DMS114 treated with DMSO at 0.1 percent for 48 hours (cell line): ENCODE results near the gene LMO7.

Experiments used
- DNase-seq: peaks from one replicate; lab custom pipeline; 2025; ENCODE audit not compliant: unreplicated experiment; lab: John Stamatoyannopoulos, UW

The LMO7 gene

GRCh38 chr13:75635828-75636435, at the start of gene LMO7:
Gene LMO7 (plus strand): TSS chr13:75636330. CDS start chr13:75636658, 328 bp downstream.
- no peak for DNase-seq

- DNase-seq, result no peak
These were observed 48.5 kb upstream of the LMO7 start for GRCh38 chr13:75587679-75588078.

GRCh38 chr13:75596657-75597182, 39.4 kb upstream of the LMO7 start:
- no peak for DNase-seq

- no peak for DNase-seq
These were observed 35.8 kb upstream of the LMO7 start for GRCh38 chr13:75600371-75600770.

- no peak for DNase-seq
These were observed 33.1 kb upstream of the LMO7 start for GRCh38 chr13:75603038-75603437.

- DNase-seq, result no peak
These were observed 28.7 kb upstream of the LMO7 start for GRCh38 chr13:75607447-75607846.

- DNase-seq, result no peak
These were observed 25.7 kb upstream of the LMO7 start for GRCh38 chr13:75610466-75610865.

- DNase-seq, result no peak
These were observed 23.8 kb upstream of the LMO7 start for GRCh38 chr13:75612354-75612753.

- no peak for DNase-seq
These were observed 18.9 kb upstream of the LMO7 start for GRCh38 chr13:75617230-75617629.

- no peak for DNase-seq
These were observed 17.8 kb upstream of the LMO7 start for GRCh38 chr13:75618308-75618707.

GRCh38 chr13:75620020-75620419, 16.1 kb upstream of the LMO7 start:
- no peak for DNase-seq

GRCh38 chr13:75621147-75621546, 15.0 kb upstream of the LMO7 start:
- DNase-seq, result no peak

- DNase-seq, result no peak
These were observed 7.3 kb upstream of the LMO7 start for GRCh38 chr13:75628801-75629200.

GRCh38 chr13:75633285-75633684, 2.8 kb upstream of the LMO7 start:
- DNase-seq, result no peak

GRCh38 chr13:75635101-75635827, 866 bp upstream of the LMO7 start:
- DNase-seq, result no peak

GRCh38 chr13:75636436-75637180, 478 bp downstream of the LMO7 start:
- DNase-seq, result no peak

- DNase-seq, result no peak
These were observed 1.1 kb downstream of the LMO7 start for GRCh38 chr13:75637181-75637750.

GRCh38 chr13:75639454-75639853, 3.3 kb downstream of the LMO7 start:
- DNase-seq, result no peak

GRCh38 chr13:75641026-75641425, 4.9 kb downstream of the LMO7 start:
- DNase-seq, result no peak

GRCh38 chr13:75643182-75643581, 7.1 kb downstream of the LMO7 start:
- DNase-seq, result no peak

- DNase-seq, result no peak
These were observed 7.6 kb downstream of the LMO7 start for GRCh38 chr13:75643693-75644092.

GRCh38 chr13:75645141-75645540, 9.0 kb downstream of the LMO7 start:
- no peak for DNase-seq
